CD4-positive, CD25-positive, alpha-beta regulatory T cell (primary cell): ENCODE data around the gene ANKRD11. TPM values are rescaled to one million over a fixed set of nuclear protein-coding genes. Genes with fewer than 3 reads are reported as not detected.
"Not testable (repeated sequence)": the region's sequence is repeated elsewhere in the genome, so short reads cannot be mapped to it uniquely, and the experiment has no call there.

ENCODE experiments used
- ATAC-seq, 2 donors: fragments of 150-1000 bp; cut with Tn5 transposase; one replicate each; pipeline ENCODE4 v1.10.0; 2021; ENCODE audit warnings: low read depth in 2 of 2, moderate number of reproducible peaks in 2 of 2, moderate library complexity in 1 of 2
- DNase-seq, 3 donors: peaks; one replicate each; pipeline versions ENCODE4 v3.0.0 to v3.0.0-alpha.2; 2012 to 2022; ENCODE audit warnings: mixed read lengths in 1 of 3
- H3K27ac ChIP-seq: one replicate; pipeline ENCODE4 v1.7.0; 2013; ENCODE audit warnings: mild to moderate bottlenecking, low read length; ENCODE audit not compliant: insufficient read depth, poor library complexity, severe bottlenecking
- H3K27me3 ChIP-seq: one replicate; pipeline ENCODE4 v1.7.0; 2013; ENCODE audit warnings: low read length; ENCODE audit not compliant: control insufficient read depth, insufficient read depth
- H3K36me3 ChIP-seq: one replicate; pipeline ENCODE4 v1.7.0; 2013; ENCODE audit warnings: mild to moderate bottlenecking, low read length, moderate library complexity; ENCODE audit not compliant: control insufficient read depth, insufficient read depth
- H3K4me1 ChIP-seq: 2 replicates; pipeline ENCODE4 v1.7.0; 2013; ENCODE audit warnings: mild to moderate bottlenecking, low read length; ENCODE audit not compliant: insufficient read depth, control insufficient read depth, poor library complexity, severe bottlenecking
- H3K4me3 ChIP-seq: one replicate; pipeline ENCODE4 v1.7.0; 2013; ENCODE audit warnings: low read depth, mild to moderate bottlenecking, low read length, moderate library complexity
- H3K9me3 ChIP-seq, 2 experiments: 1 replicate in 1 of 2; 2 replicates in 1 of 2; pipeline ENCODE4 v1.7.0; 2013; ENCODE audit warnings: low read length in 2 of 2, mild to moderate bottlenecking in 1 of 2, moderate library complexity in 1 of 2; ENCODE audit not compliant: control insufficient read depth in 2 of 2
- H3K27ac Mint-ChIP-seq, 3 donors: one replicate each; pipeline ENCODE4 v1.8.0; 2020 to 2022; ENCODE audit warnings: mild to moderate bottlenecking in 3 of 3, mixed read lengths in 3 of 3, moderate library complexity in 2 of 3
- H3K27me3 Mint-ChIP-seq: one replicate; pipeline ENCODE4 v1.8.0; 2022; ENCODE audit warnings: mild to moderate bottlenecking, mixed read lengths
- H3K36me3 Mint-ChIP-seq: one replicate; pipeline ENCODE4 v1.8.0; 2020; ENCODE audit warnings: mixed read lengths
- H3K4me1 Mint-ChIP-seq, 4 donors: one replicate each; pipeline ENCODE4 v1.8.0; 2020 to 2022; ENCODE audit warnings: mixed read lengths in 4 of 4, mild to moderate bottlenecking in 1 of 4
- H3K4me3 Mint-ChIP-seq, 4 donors: one replicate each; pipeline ENCODE4 v1.8.0; 2020 to 2022; ENCODE audit warnings: mild to moderate bottlenecking in 4 of 4, mixed read lengths in 4 of 4, moderate library complexity in 3 of 4
- H3K9me3 Mint-ChIP-seq, 7 donors: one replicate each; pipeline ENCODE4 v1.8.0; 2020 to 2022; ENCODE audit warnings: mixed read lengths in 7 of 7, mild to moderate bottlenecking in 3 of 7, moderate library complexity in 2 of 7
- polyA plus RNA-seq, 4 donors: library from polyadenylated mRNA; unstranded; fragments of 300-500 nt; fragmentation: Illumina TruSeq; gene quantifications; one replicate each; pipeline ENCODE4 v1.2.3, GENCODE V29; 2021
- total RNA-seq: library from RNA; stranded (reverse); gene quantifications from one replicate; pipeline ENCODE4 v1.2.3, GENCODE V29; 2022

Gene ANKRD11
- total and polyA plus RNA-seq, 5 donors from 2014 or later: 8.7 to 323 (median 18.6) TPM

- Mint-ChIP-seq H3K36me3 (peaks cover 12% of the 10 kb centered on the region), H3K4me3 (peak overlapping the region in 3 of 4 donors; percentile 56 to 64 (median 61)), H3K27me3 (no peaks in the 10 kb centered on the region), H3K27ac (peak overlapping the region; percentile 62 to 90 (median 70)), H3K4me1 (peaks cover 44 to 85% (median 56%) of the 10 kb centered on the region in 4 donors), H3K9me3 (peaks cover 0 to 2% (median 0%) of the 10 kb centered on the region in 7 donors)
- Histone ChIP-seq H3K4me1 (peaks cover 74% of the 10 kb centered on the region), H3K27me3 (no peaks in the 10 kb centered on the region), H3K9me3 (no peaks in the 10 kb centered on the region), H3K27ac (peak overlapping the region; percentile 60), H3K36me3 (peaks cover 12% of the 10 kb centered on the region), H3K4me3 (peak overlapping the region; percentile 51)
- ATAC-seq: no peak
- no peak for DNase-seq
These were observed 66.6 kb downstream of the ANKRD11 start for GRCh38 chr16:89423681-89424260.

- peak overlapping the region; percentile 84 to 95 (median 90) for H3K27ac Mint-ChIP-seq
These were observed 67.3 kb downstream of the ANKRD11 start for GRCh38 chr16:89422905-89423630.

DNA sequence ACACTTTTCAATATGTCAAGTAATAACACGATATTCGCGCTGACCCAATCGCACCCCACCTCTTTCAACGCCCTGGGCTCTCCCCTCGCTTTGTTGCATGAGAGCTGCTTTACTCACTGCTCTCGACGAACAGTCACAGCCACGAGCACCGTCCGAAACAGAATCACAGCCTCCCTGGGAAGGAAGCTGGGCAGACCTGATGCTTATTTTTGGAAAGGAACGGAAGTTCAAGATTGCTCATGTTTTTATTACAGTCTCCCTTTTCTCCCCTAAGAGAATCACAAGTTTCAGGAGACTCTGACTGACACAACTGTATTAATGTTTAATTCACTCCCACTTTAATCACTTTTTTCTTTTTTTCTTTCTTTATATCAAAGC is 67.8 kb downstream of the ANKRD11 start:
- Mint-ChIP-seq H3K4me1 (peaks cover 52 to 92% (median 66%) of the 10 kb centered on the region in 4 donors), H3K27me3 (no peaks in the 10 kb centered on the region), H3K36me3 (peaks cover 19% of the 10 kb centered on the region), H3K4me3 (peak overlapping the region; percentile 56 to 86 (median 62)), H3K27ac (peak overlapping the region; percentile 84 to 95 (median 90)), H3K9me3 (peaks cover 0 to 2% (median 0%) of the 10 kb centered on the region in 7 donors)
- peak in 1 of 3 donors; percentile 39 for DNase-seq
- Histone ChIP-seq H3K27me3 (no peaks in the 10 kb centered on the region), H3K9me3 (no peaks in the 10 kb centered on the region), H3K36me3 (peaks cover 21% of the 10 kb centered on the region), H3K4me1 (peaks cover 83% of the 10 kb centered on the region), H3K4me3 (peak overlapping the region; percentile 27), H3K27ac (peak overlapping the region; percentile 60)
- peak; percentile 37 to 48 for ATAC-seq

More at GRCh38 chr16:89422905-89423630, 67.3 kb downstream of the ANKRD11 start:
- Histone ChIP-seq H3K27me3 (no peaks in the 10 kb centered on the region), H3K4me1 (peaks cover 80% of the 10 kb centered on the region), H3K9me3 (no peaks in the 10 kb centered on the region), H3K36me3 (peaks cover 16% of the 10 kb centered on the region), H3K4me3 (peak overlapping the region; percentile 51), H3K27ac (peak overlapping the region; percentile 60)
- Mint-ChIP-seq H3K9me3 (peaks cover 0 to 2% (median 0%) of the 10 kb centered on the region in 7 donors), H3K27me3 (no peaks in the 10 kb centered on the region), H3K4me1 (peaks cover 49 to 87% (median 62%) of the 10 kb centered on the region in 4 donors), H3K36me3 (peaks cover 16% of the 10 kb centered on the region), H3K4me3 (peak overlapping the region; percentile 56 to 86 (median 62))
- peak; percentile 67 to 75 for ATAC-seq
- DNase-seq: no peak

- H3K27me3 Mint-ChIP-seq, DNase-seq, H3K9me3 Mint-ChIP-seq, H3K27ac Mint-ChIP-seq, H3K4me3 ChIP-seq, H3K27ac ChIP-seq, ATAC-seq, H3K27me3 ChIP-seq, H3K4me3 Mint-ChIP-seq, H3K9me3 ChIP-seq: not testable (repeated sequence)
- Mint-ChIP-seq H3K4me1 (peaks cover 40 to 89% (median 64%) of the 10 kb centered on the region in 4 donors), H3K36me3 (peaks cover 14% of the 10 kb centered on the region)
- Histone ChIP-seq H3K4me1 (peaks cover 80% of the 10 kb centered on the region), H3K36me3 (peaks cover 16% of the 10 kb centered on the region)
These were observed 69.1 kb downstream of the ANKRD11 start for GRCh38 chr16:89421300-89421699.

- H3K4me3 ChIP-seq: peak overlapping the region; percentile 48
These were observed 70.2 kb downstream of the ANKRD11 start for GRCh38 chr16:89420204-89420603.

GRCh38 chr16:89418352-89418751 is 72.0 kb downstream of the ANKRD11 start:
- DNase-seq (no peak), ATAC-seq (no peak)
- Mint-ChIP-seq H3K9me3 (no peaks in the 10 kb centered on the region), H3K36me3 (peaks cover 10% of the 10 kb centered on the region), H3K27me3 (no peaks in the 10 kb centered on the region), H3K27ac (peak overlapping the region in 2 of 3 donors; percentile 52 to 86), H3K4me1 (peaks cover 20 to 84% (median 52%) of the 10 kb centered on the region in 4 donors), H3K4me3 (peak overlapping the region in 1 of 4 donors; percentile 80)
- Histone ChIP-seq H3K27me3 (no peaks in the 10 kb centered on the region), H3K4me1 (peaks cover 69% of the 10 kb centered on the region), H3K36me3 (peaks cover 23% of the 10 kb centered on the region), H3K27ac (no peak overlapping the region), H3K9me3 (no peaks in the 10 kb centered on the region), H3K4me3 (no peak overlapping the region)

More at GRCh38 chr16:89420204-89420603, 70.2 kb downstream of the ANKRD11 start:
- H3K4me3 Mint-ChIP-seq: peak overlapping the region; percentile 34 to 94 (median 71)
- H3K27me3 Mint-ChIP-seq: no peaks in the 10 kb centered on the region
- DNase-seq (no peak), ATAC-seq (no peak)
- Histone ChIP-seq H3K4me1 (peaks cover 69% of the 10 kb centered on the region), H3K27me3 (no peaks in the 10 kb centered on the region), H3K9me3 (no peaks in the 10 kb centered on the region), H3K27ac (no peak overlapping the region), H3K36me3 (peaks cover 19% of the 10 kb centered on the region)
- no peaks in the 10 kb centered on the region for H3K9me3 Mint-ChIP-seq
- peak overlapping the region; percentile 85 to 96 (median 86) for H3K27ac Mint-ChIP-seq
- peaks cover 29 to 89% (median 59%) of the 10 kb centered on the region in 4 donors for H3K4me1 Mint-ChIP-seq
- peaks cover 10% of the 10 kb centered on the region for H3K36me3 Mint-ChIP-seq

- Mint-ChIP-seq H3K27me3 (no peaks in the 10 kb centered on the region), H3K36me3 (peaks cover 10% of the 10 kb centered on the region), H3K4me1 (peaks cover 13 to 84% (median 50%) of the 10 kb centered on the region in 4 donors), H3K9me3 (no peaks in the 10 kb centered on the region), H3K4me3 (peak overlapping the region in 1 of 4 donors; percentile 31), H3K27ac (peak overlapping the region in 2 of 3 donors; percentile 69 to 86)
- ATAC-seq (no peak), DNase-seq (no peak)
- Histone ChIP-seq H3K9me3 (no peaks in the 10 kb centered on the region), H3K4me3 (no peak overlapping the region), H3K27ac (no peak overlapping the region), H3K4me1 (peaks cover 69% of the 10 kb centered on the region), H3K27me3 (no peaks in the 10 kb centered on the region), H3K36me3 (peaks cover 23% of the 10 kb centered on the region)
These were observed 73.0 kb downstream of the ANKRD11 start for GRCh38 chr16:89417352-89417751.
